Inflammatory macrophage treated with lipopolysaccharide for 4 hours (primary cell): Measurements from ENCODE around the gene MICALL2.

Experiments
- DNase-seq: peaks from one replicate; pipeline ENCODE4 v3.0.0-alpha.2; 2020

The MICALL2 gene

GRCh38 chr7:1411414-1411813 lies 47.9 kb downstream of the MICALL2 start:
- no peak for DNase-seq

GRCh38 chr7:1410992-1411391 lies 48.3 kb downstream of the MICALL2 start:
- no peak for DNase-seq

- DNase-seq, result no peak
These were observed 49.7 kb downstream of the MICALL2 start for GRCh38 chr7:1409555-1409954.

GRCh38 chr7:1408466-1408865 lies 50.8 kb downstream of the MICALL2 start:
- no peak for DNase-seq

- DNase-seq, result no peak
These were observed 51.4 kb downstream of the MICALL2 start for GRCh38 chr7:1407892-1408291.

- no peak for DNase-seq
These were observed 54.2 kb downstream of the MICALL2 start for GRCh38 chr7:1404898-1405548.

GRCh38 chr7:1404460-1404809 lies 54.8 kb downstream of the MICALL2 start:
- DNase-seq, result no peak

GRCh38 chr7:1403638-1404459 lies 55.4 kb downstream of the MICALL2 start:
- no peak for DNase-seq

- no peak for DNase-seq
These were observed 56.3 kb downstream of the MICALL2 start for GRCh38 chr7:1402791-1403637.

- DNase-seq, result no peak
These were observed 57.0 kb downstream of the MICALL2 start for GRCh38 chr7:1402110-1402790.

GRCh38 chr7:1401011-1401410 lies 58.3 kb downstream of the MICALL2 start:
- no peak for DNase-seq

- no peak for DNase-seq
These were observed 58.9 kb downstream of the MICALL2 start for GRCh38 chr7:1400371-1400770.

GRCh38 chr7:1397491-1398327 lies 61.6 kb downstream of the MICALL2 start:
- DNase-seq, result no peak

GRCh38 chr7:1396195-1396594 lies 63.1 kb downstream of the MICALL2 start:
- DNase-seq, result no peak

GRCh38 chr7:1395211-1396070 lies 63.8 kb downstream of the MICALL2 start:
- no peak for DNase-seq

GRCh38 chr7:1394371-1394770 lies 64.9 kb downstream of the MICALL2 start:
- no peak for DNase-seq

- DNase-seq, result no peak
These were observed 65.8 kb downstream of the MICALL2 start for GRCh38 chr7:1393421-1393820.

- DNase-seq, result no peak
These were observed 66.7 kb downstream of the MICALL2 start for GRCh38 chr7:1392556-1392955.

GRCh38 chr7:1391449-1391848 lies 67.8 kb downstream of the MICALL2 start:
- DNase-seq, result no peak

GRCh38 chr7:1388703-1389335 lies 70.5 kb downstream of the MICALL2 start:
- no peak for DNase-seq
